Neural cell (in vitro differentiated cells): ENCODE data around the gene KCNQ1OT1.

ENCODE experiments used
- CTCF ChIP-seq: fragments of 450-650 bp; IDR thresholded peaks from 2 replicates; pipeline ENCODE4 v1.5.1; 2014; ENCODE audit warnings: antibody characterized with exemption, mild to moderate bottlenecking, moderate library complexity; ENCODE audit not compliant: poor library complexity, severe bottlenecking
- EP300 ChIP-seq: fragments of 450-650 bp; conservative IDR thresholded peaks from 2 replicates; pipeline ENCODE4 v1.6.1; 2014; ENCODE audit warnings: antibody characterized with exemption, mild to moderate bottlenecking, moderate library complexity; ENCODE audit not compliant: poor library complexity, severe bottlenecking
- EZH2 ChIP-seq: fragments of 200-600, 300-800 bp; shearing (Covaris generic), sonication (generic); IDR thresholded peaks from 2 replicates; pipeline ENCODE4 v1.6.1; 2014; ENCODE audit warnings: antibody characterized with exemption, low read length, borderline replicate concordance, mild to moderate bottlenecking; ENCODE audit not compliant: insufficient read depth, poor library complexity, severe bottlenecking
- MXI1 ChIP-seq: fragments of 450-650 bp; conservative IDR thresholded peaks from 2 replicates; pipeline ENCODE4 v1.6.1; 2014; ENCODE audit warnings: antibody characterized with exemption, mild to moderate bottlenecking; ENCODE audit not compliant: poor library complexity, severe bottlenecking
- POLR2AphosphoS5 ChIP-seq: IDR thresholded peaks from 2 replicates; pipeline ENCODE4 v1.6.1; 2012
- RAD21 ChIP-seq: fragments of 450-650 bp; conservative IDR thresholded peaks from 2 replicates; pipeline ENCODE4 v1.6.1; 2014; ENCODE audit warnings: antibody characterized with exemption, mild to moderate bottlenecking, moderate library complexity
- TAF1 ChIP-seq: IDR thresholded peaks from 2 replicates; pipeline ENCODE4 v1.6.1; 2012; ENCODE audit warnings: low read depth

- TF ChIP-seq CTCF (no peak), POLR2AphosphoS5 (no peak), MXI1 (no peak), RAD21 (no peak), TAF1 (no peak), EP300 (no peak), EZH2 (no peak)
Observed at GRCh38 chr11:2687223-2687530, 12.6 kb downstream of the KCNQ1OT1 start.
